Upper lobe of left lung (tissue), 6 donors: ENCODE results near the gene ARHGAP42. TPM values are rescaled to one million over a fixed set of nuclear protein-coding genes. Genes with fewer than 3 reads are reported as not detected.
"Not testable (repeated sequence)": the region's sequence is repeated elsewhere in the genome, so short reads cannot be mapped to it uniquely, and the experiment has no call there.

Experiments used
- ATAC-seq, 2 donors: fragments of 200-7000 bp; cut with Tn5 transposase; one replicate each; pipeline ENCODE4 v1.9.1; 2022; ENCODE audit warnings: mild to moderate bottlenecking in 2 of 2, moderate library complexity in 2 of 2; ENCODE audit not compliant: low FRiP score in 2 of 2
- DNase-seq, 2 donors: peaks; one replicate each; pipeline ENCODE4 v3.0.0-alpha.2; 2019 to 2020
- H3K27ac ChIP-seq, 4 donors: fragments of 200-600 bp; sonication (generic); one replicate each; pipeline ENCODE4 v1.5.1; 2016 to 2019
- H3K27me3 ChIP-seq, 4 donors: fragments of 200-600 bp; sonication (generic); one replicate each; pipeline ENCODE4 v1.5.1; 2017 to 2019
- H3K36me3 ChIP-seq, 4 donors: fragments of 200-600 bp; sonication (generic); one replicate each; pipeline ENCODE4 v1.5.1; 2016 to 2019
- H3K4me1 ChIP-seq, 4 donors: fragments of 200-600 bp; sonication (generic); one replicate each; pipeline ENCODE4 v1.5.1; 2018 to 2019
- H3K4me3 ChIP-seq, 4 donors: fragments of 200-600 bp; sonication (generic); one replicate each; pipeline ENCODE4 v1.5.1; 2017 to 2019; ENCODE audit warnings: mild to moderate bottlenecking in 2 of 4, moderate library complexity in 1 of 4
- H3K9me3 ChIP-seq, 4 donors: fragments of 200-600 bp; sonication (generic); one replicate each; pipeline ENCODE4 v1.5.1; 2018 to 2019
- EP300 ChIP-seq, 4 donors: sonication (generic); formaldehyde crosslinking; IDR thresholded peaks; one replicate each; pipeline ENCODE4 v1.5.1; 2017; ENCODE audit warnings: antibody characterized with exemption in 4 of 4, control low read depth in 2 of 4
- POLR2A ChIP-seq, 4 donors: fragments of 450-650 bp; IDR thresholded peaks; one replicate each; pipeline ENCODE4 v1.5.1; 2016 to 2017; ENCODE audit warnings: antibody characterized with exemption in 4 of 4, mild to moderate bottlenecking in 2 of 4
- POLR2AphosphoS5 ChIP-seq, 2 donors: sonication (generic); formaldehyde crosslinking; IDR thresholded peaks; one replicate each; pipeline ENCODE4 v1.5.1; 2017; ENCODE audit warnings: antibody characterized with exemption in 2 of 2
- WGBS, 2 donors: methylation state at CpG; one replicate each; pipeline ENCODE4 v1.1.5; 2017 to 2018; 5-methylcytosine and 5-hydroxymethylcytosine counted together
- total RNA-seq, 6 donors: library from RNA; depleted of rRNA in 4 of 6; stranded (reverse); fragments of >200 nt in 4 of 6; gene quantifications; one replicate each; pipeline versions ENCODE4 v1.1.0 to v1.2.1, GENCODE V29; 2016 to 2021
- TF ChIP-seq, protein P1 (sequence below), 6 experiments: fragments of 450-650 bp in 4 of 6; fragments of 200-600 bp in 2 of 6; sonication (generic) in 2 of 6; IDR thresholded peaks; one replicate each; pipeline ENCODE4 v1.5.1; 2016 to 2019; ENCODE audit warnings: antibody characterized with exemption in 6 of 6
- donor health status: DM: no; HTN: no; CAD: no; lungs with moderate emphysema.
- donor health status: DM: no; HTN: yes; CAD: no; lungs with severe emphysema.

Gene ARHGAP42
- total RNA-seq, 6 donors from 2014 or later = 8.7 to 44.9 (median 23.6) TPM

- H3K4me1 ChIP-seq = peaks cover 3 to 21% (median 16%) of the 10 kb centered on the region in 4 donors
- WGBS, 2 donors = 42 to 49% methylated on average over 3 of the region's 3 CpGs
- peak; percentile 72 to 89 for ATAC-seq
Observed at GRCh38 chr11:100739666-100740065, 52.6 kb downstream of the ARHGAP42 start.

DNA sequence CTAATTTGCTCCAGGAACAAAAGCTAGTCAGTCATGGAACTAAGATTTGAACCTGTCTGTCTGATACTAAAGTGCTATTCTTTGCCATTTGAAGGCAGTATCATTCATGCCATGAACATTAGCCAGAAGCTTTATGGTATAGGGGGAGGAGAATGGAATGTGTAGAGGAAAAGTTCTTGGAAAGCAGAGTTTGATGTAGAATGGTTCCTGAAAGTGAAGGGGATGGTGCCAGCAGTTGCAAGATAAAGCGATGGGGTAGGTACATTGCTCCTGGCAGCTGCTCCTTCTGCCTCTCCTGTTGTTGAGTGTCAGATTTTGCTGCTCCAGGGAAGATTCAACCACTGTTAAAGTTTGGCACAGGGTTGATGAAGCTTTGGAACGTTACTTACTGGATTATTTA, 53.4 kb downstream of the ARHGAP42 start:
- no peak overlapping the region for H3K4me3 ChIP-seq
- no peak for ATAC-seq
- H3K27ac ChIP-seq = peak overlapping the region in 3 of 4 donors; percentile 41 to 51 (median 48)
- no peak for TF ChIP-seq POLR2A (IDR thresholded peaks at IDR 0.05)
- no peak for DNase-seq
- no peaks in the 10 kb centered on the region for H3K27me3 ChIP-seq
- WGBS, 2 donors = 44 to 52% methylated on average over 2 of the region's 2 CpGs
- peaks cover 3 to 21% (median 16%) of the 10 kb centered on the region in 4 donors for H3K4me1 ChIP-seq
- H3K36me3 ChIP-seq = no peaks in the 10 kb centered on the region
- H3K9me3 ChIP-seq = no peaks in the 10 kb centered on the region

More at GRCh38 chr11:100739666-100740065, 52.6 kb downstream of the ARHGAP42 start:
- peak in 1 of 2 donors; percentile 53 for DNase-seq
- Histone ChIP-seq H3K9me3 (no peaks in the 10 kb centered on the region), H3K4me3 (no peak overlapping the region), H3K27ac (peak overlapping the region in 3 of 4 donors; percentile 35 to 48 (median 43)), H3K27me3 (no peaks in the 10 kb centered on the region), H3K36me3 (no peaks in the 10 kb centered on the region)
- TF ChIP-seq, protein P1, sequence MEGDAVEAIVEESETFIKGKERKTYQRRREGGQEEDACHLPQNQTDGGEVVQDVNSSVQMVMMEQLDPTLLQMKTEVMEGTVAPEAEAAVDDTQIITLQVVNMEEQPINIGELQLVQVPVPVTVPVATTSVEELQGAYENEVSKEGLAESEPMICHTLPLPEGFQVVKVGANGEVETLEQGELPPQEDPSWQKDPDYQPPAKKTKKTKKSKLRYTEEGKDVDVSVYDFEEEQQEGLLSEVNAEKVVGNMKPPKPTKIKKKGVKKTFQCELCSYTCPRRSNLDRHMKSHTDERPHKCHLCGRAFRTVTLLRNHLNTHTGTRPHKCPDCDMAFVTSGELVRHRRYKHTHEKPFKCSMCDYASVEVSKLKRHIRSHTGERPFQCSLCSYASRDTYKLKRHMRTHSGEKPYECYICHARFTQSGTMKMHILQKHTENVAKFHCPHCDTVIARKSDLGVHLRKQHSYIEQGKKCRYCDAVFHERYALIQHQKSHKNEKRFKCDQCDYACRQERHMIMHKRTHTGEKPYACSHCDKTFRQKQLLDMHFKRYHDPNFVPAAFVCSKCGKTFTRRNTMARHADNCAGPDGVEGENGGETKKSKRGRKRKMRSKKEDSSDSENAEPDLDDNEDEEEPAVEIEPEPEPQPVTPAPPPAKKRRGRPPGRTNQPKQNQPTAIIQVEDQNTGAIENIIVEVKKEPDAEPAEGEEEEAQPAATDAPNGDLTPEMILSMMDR (IDR thresholded peaks at IDR 0.05) = no peak
- TF ChIP-seq EP300 (IDR thresholded peaks at IDR 0.05) (peak in 2 of 4 donors; percentile 8 to 48), POLR2AphosphoS5 (IDR thresholded peaks at IDR 0.05) (peak; percentile 25 to 42), POLR2A (IDR thresholded peaks at IDR 0.05) (no peak)

- Histone ChIP-seq H3K27ac (no peak overlapping the region), H3K36me3 (no peaks in the 10 kb centered on the region), H3K27me3 (no peaks in the 10 kb centered on the region), H3K4me3 (no peak overlapping the region), H3K9me3 (no peaks in the 10 kb centered on the region), H3K4me1 (peaks cover 3 to 21% (median 16%) of the 10 kb centered on the region in 4 donors)
- DNase-seq (no peak), ATAC-seq (no peak)
- WGBS, 2 donors = 69 to 70% methylated on average over 5 of the region's 5 CpGs
- TF ChIP-seq POLR2AphosphoS5 (IDR thresholded peaks at IDR 0.05) (no peak), EP300 (IDR thresholded peaks at IDR 0.05) (no peak), POLR2A (IDR thresholded peaks at IDR 0.05) (no peak)
- TF ChIP-seq, protein P1 (IDR thresholded peaks at IDR 0.05) = no peak
Observed at GRCh38 chr11:100741866-100742625, 55.0 kb downstream of the ARHGAP42 start.

DNA sequence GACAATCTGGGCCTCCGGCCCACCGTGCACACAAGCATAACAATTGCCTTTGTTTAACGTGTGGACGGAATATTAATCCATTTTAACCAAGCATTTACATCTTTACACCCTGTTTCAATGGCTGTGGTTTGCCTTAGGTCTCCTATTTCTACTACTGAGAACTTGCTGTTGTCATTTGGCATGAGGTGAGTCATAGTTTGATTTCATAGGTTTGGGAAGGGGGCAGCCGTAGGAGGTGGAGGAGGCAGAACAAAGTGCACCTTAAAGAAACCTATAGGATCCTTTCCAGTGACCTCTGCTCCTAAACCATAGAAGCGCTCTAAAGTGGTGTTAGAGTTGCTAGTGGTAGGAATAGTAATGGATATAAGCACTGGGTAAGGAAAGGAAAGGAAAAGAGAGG, 59.4 kb downstream of the ARHGAP42 start:
- no peak for ATAC-seq
- no peaks in the 10 kb centered on the region for H3K27me3 ChIP-seq
- TF ChIP-seq POLR2A (IDR thresholded peaks at IDR 0.05) (no peak), POLR2AphosphoS5 (IDR thresholded peaks at IDR 0.05) (no peak), EP300 (IDR thresholded peaks at IDR 0.05) (no peak)
- TF ChIP-seq, protein P1 (IDR thresholded peaks at IDR 0.05) = no peak
- no peak overlapping the region for H3K4me3 ChIP-seq
- DNase-seq = no peak
- peaks cover 0 to 16% (median 5%) of the 10 kb centered on the region in 4 donors for H3K9me3 ChIP-seq
- WGBS, 2 donors = 91 to 94% methylated on average over 6 of the region's 6 CpGs
- no peak overlapping the region for H3K27ac ChIP-seq
- no peaks in the 10 kb centered on the region for H3K36me3 ChIP-seq
- peaks cover 0 to 6% (median 3%) of the 10 kb centered on the region in 4 donors for H3K4me1 ChIP-seq

GRCh38 chr11:100748153-100748552, 61.1 kb downstream of the ARHGAP42 start:
- H3K36me3 ChIP-seq = no peaks in the 10 kb centered on the region
- no peaks in the 10 kb centered on the region for H3K27me3 ChIP-seq
- H3K27ac ChIP-seq = no peak overlapping the region
- no peaks in the 10 kb centered on the region for H3K4me1 ChIP-seq
- no peak for ATAC-seq
- no peak for TF ChIP-seq POLR2A (IDR thresholded peaks at IDR 0.05)
- no peak for TF ChIP-seq POLR2AphosphoS5 (IDR thresholded peaks at IDR 0.05)
- TF ChIP-seq, protein P1 (IDR thresholded peaks at IDR 0.05) = no peak
- TF ChIP-seq EP300 (IDR thresholded peaks at IDR 0.05) = no peak
- H3K9me3 ChIP-seq = peaks cover 0 to 16% (median 5%) of the 10 kb centered on the region in 4 donors
- H3K4me3 ChIP-seq = no peak overlapping the region
- 69 to 82% methylated on average over 4 of the region's 4 CpGs for WGBS, 2 donors
- DNase-seq = no peak

GRCh38 chr11:100749887-100750565, 62.9 kb downstream of the ARHGAP42 start:
- not testable (repeated sequence) for DNase-seq, H3K4me3 ChIP-seq, H3K36me3 ChIP-seq

GRCh38 chr11:100750566-100750891, 63.4 kb downstream of the ARHGAP42 start:
- H3K27me3 ChIP-seq, DNase-seq, H3K36me3 ChIP-seq, ATAC-seq, H3K4me3 ChIP-seq, H3K4me1 ChIP-seq, H3K27ac ChIP-seq: not testable (repeated sequence)
- H3K9me3 ChIP-seq = peaks cover 0 to 16% (median 5%) of the 10 kb centered on the region in 4 donors
- WGBS, 2 donors = 87 to 96% methylated on average over 7 of the region's 7 CpGs

More at GRCh38 chr11:100749887-100750565, 62.9 kb downstream of the ARHGAP42 start:
- 86 to 93% methylated on average over 10 of the region's 10 CpGs for WGBS, 2 donors
- not testable (repeated sequence) for H3K27ac ChIP-seq, H3K27me3 ChIP-seq, H3K4me1 ChIP-seq, ATAC-seq
- H3K9me3 ChIP-seq = peaks cover 0 to 16% (median 5%) of the 10 kb centered on the region in 4 donors
